Measurements from ENCODE around the gene PCSK2. TPM values are rescaled to one million over a fixed set of nuclear protein-coding genes. Genes with fewer than 3 reads are reported as not detected.

Gene PCSK2
- polyA plus RNA-seq, 1 experiment: not detected

GRCh38 chr20:17522528-17522927, 295.7 kb downstream of the PCSK2 start:
- CTCF ChIA-PET: interaction anchor here (1.1 kb wide), 1 partner anchor 14 kb away, joined by 4 read pairs; no protein-coding TSS in a partner anchor
- POLR2A ChIA-PET: no interaction called here
- DNase-seq (ENCODE audit: low read depth, low spot score): no peak
- H3K9me3 ChIP-seq (ENCODE audit: control insufficient read depth, insufficient read depth, low read length): no peaks in the 10 kb centered on the region; the same call in 1 of the 2 replicates
- no peak overlapping the region for H3K4me3 ChIP-seq (ENCODE audit: low read depth, low read length)
- no peak for TF ChIP-seq CTCF (IDR thresholded peaks at IDR 0.05; ENCODE audit: low read depth, low read length)
- H3K27ac ChIP-seq (ENCODE audit: low read depth, low read length): no peak overlapping the region
- H3K27me3 ChIP-seq (ENCODE audit: control insufficient read depth, insufficient read depth, low read length): peaks cover 2% of the 10 kb centered on the region

GRCh38 chr20:17523326-17523725, 296.5 kb downstream of the PCSK2 start:
- ChIA-PET CTCF (no interaction called here), POLR2A (no interaction called here)
- peaks cover 2% of the 10 kb centered on the region for H3K27me3 ChIP-seq (ENCODE audit: control insufficient read depth, insufficient read depth, low read length)
- no peak overlapping the region for H3K27ac ChIP-seq (ENCODE audit: low read depth, low read length)
- no peak overlapping the region for H3K4me3 ChIP-seq (ENCODE audit: low read depth, low read length)
- TF ChIP-seq CTCF (IDR thresholded peaks at IDR 0.05; ENCODE audit: low read depth, low read length): no peak
- DNase-seq (ENCODE audit: low read depth, low spot score): no peak
- H3K9me3 ChIP-seq (ENCODE audit: control insufficient read depth, insufficient read depth, low read length): no peaks in the 10 kb centered on the region

- CTCF ChIA-PET: no interaction called here
- H3K27ac ChIP-seq (ENCODE audit: low read depth, low read length): no peak overlapping the region
- TF ChIP-seq CTCF (IDR thresholded peaks at IDR 0.05; ENCODE audit: low read depth, low read length): no peak
Observed at GRCh38 chr20:17524560-17524959, 297.7 kb downstream of the PCSK2 start.

GRCh38 chr20:17525132-17525531, 298.3 kb downstream of the PCSK2 start:
- H3K27ac ChIP-seq (ENCODE audit: low read depth, low read length): no peak overlapping the region
- ChIA-PET POLR2A (interaction anchor here (0.6 to 1.5 kb wide), 2 partner anchors 19 to 45 kb away, joined by 3 to 4 read pairs; partner anchors contain the start of gene DSTN), CTCF (interaction anchor here (0.8 kb wide), 1 partner anchor 11 kb away, joined by 4 read pairs; no protein-coding TSS in a partner anchor)
- no peak for DNase-seq (ENCODE audit: low read depth, low spot score)
- H3K4me3 ChIP-seq (ENCODE audit: low read depth, low read length): no peak overlapping the region
- no peaks in the 10 kb centered on the region for H3K9me3 ChIP-seq (ENCODE audit: control insufficient read depth, insufficient read depth, low read length)
- no peak for TF ChIP-seq CTCF (IDR thresholded peaks at IDR 0.05; ENCODE audit: low read depth, low read length)
- H3K27me3 ChIP-seq (ENCODE audit: control insufficient read depth, insufficient read depth, low read length): peaks cover 4% of the 10 kb centered on the region

More at GRCh38 chr20:17524560-17524959, 297.7 kb downstream of the PCSK2 start:
- peaks cover 4% of the 10 kb centered on the region for H3K27me3 ChIP-seq (ENCODE audit: control insufficient read depth, insufficient read depth, low read length)
- no peak for DNase-seq (ENCODE audit: low read depth, low spot score)
- no peaks in the 10 kb centered on the region for H3K9me3 ChIP-seq (ENCODE audit: control insufficient read depth, insufficient read depth, low read length)
- H3K4me3 ChIP-seq (ENCODE audit: low read depth, low read length): no peak overlapping the region
- POLR2A ChIA-PET: interaction anchor here (0.5 to 1.5 kb wide), 2 partner anchors 17 to 45 kb away, joined by 4 to 6 read pairs; partner anchors contain the start of gene DSTN

- no peak for DNase-seq (ENCODE audit: low read depth, low spot score)
- ChIA-PET CTCF (interaction anchor here (0.8 kb wide), 1 partner anchor 11 kb away, joined by 4 read pairs; no protein-coding TSS in a partner anchor), POLR2A (interaction anchor here (0.6 to 1.5 kb wide), 2 partner anchors 19 to 44 kb away, joined by 3 to 4 read pairs; partner anchors contain the start of gene DSTN)
- Histone ChIP-seq H3K27ac (ENCODE audit: low read depth, low read length) (no peak overlapping the region), H3K27me3 (ENCODE audit: control insufficient read depth, insufficient read depth, low read length) (peaks cover 4% of the 10 kb centered on the region), H3K4me3 (ENCODE audit: low read depth, low read length) (no peak overlapping the region), H3K9me3 (ENCODE audit: control insufficient read depth, insufficient read depth, low read length) (no peaks in the 10 kb centered on the region)
- TF ChIP-seq CTCF (IDR thresholded peaks at IDR 0.05; ENCODE audit: low read depth, low read length): no peak
Observed at GRCh38 chr20:17525650-17526049, 298.8 kb downstream of the PCSK2 start.
